ENCODE data around the gene TEX14. TPM values are rescaled to one million over a fixed set of nuclear protein-coding genes. Genes with fewer than 3 reads are reported as not detected.
"Not testable (repeated sequence)": the region's sequence is repeated elsewhere in the genome, so short reads cannot be mapped to it uniquely, and the experiment has no call there.

The TEX14 gene
- total RNA-seq, 1 experiment from 2014 or later, result not detected

GRCh38 chr17:58564971-58565370 is 126.9 kb downstream of the TEX14 start:
- DNase-seq (ENCODE audit: low read depth), result no peak

- DNase-seq (ENCODE audit: low read depth), result no peak
Measured at GRCh38 chr17:58564243-58564642, 127.6 kb downstream of the TEX14 start.

GRCh38 chr17:58560511-58560910 is 131.3 kb downstream of the TEX14 start:
- peak; percentile 12 for DNase-seq (ENCODE audit: low read depth)

- DNase-seq (ENCODE audit: low read depth), result no peak
Measured at GRCh38 chr17:58557981-58558380, 133.9 kb downstream of the TEX14 start.

GRCh38 chr17:58556833-58557250 is 135.0 kb downstream of the TEX14 start:
- no peak for DNase-seq (ENCODE audit: low read depth)

GRCh38 chr17:58555109-58555508 is 136.7 kb downstream of the TEX14 start:
- DNase-seq (ENCODE audit: low read depth), result not testable (repeated sequence)

GRCh38 chr17:58541249-58541648 is 150.6 kb downstream of the TEX14 start:
- no peak for DNase-seq (ENCODE audit: low read depth)

GRCh38 chr17:58539698-58540097 is 152.1 kb downstream of the TEX14 start:
- DNase-seq (ENCODE audit: low read depth), result no peak

- DNase-seq (ENCODE audit: low read depth), result no peak
Measured at GRCh38 chr17:58538811-58539409, 152.9 kb downstream of the TEX14 start.

- DNase-seq (ENCODE audit: low read depth), result no peak
Measured at GRCh38 chr17:58537266-58537665, 154.6 kb downstream of the TEX14 start.

- DNase-seq (ENCODE audit: low read depth), result peak; percentile 30
Measured at GRCh38 chr17:58536542-58536941, 155.3 kb downstream of the TEX14 start.

- peak; percentile 65 for DNase-seq (ENCODE audit: low read depth)
Measured at GRCh38 chr17:58535431-58535830, 156.4 kb downstream of the TEX14 start.

GRCh38 chr17:58534901-58535421 is 156.9 kb downstream of the TEX14 start:
- peak; percentile 87 for DNase-seq (ENCODE audit: low read depth)

- DNase-seq (ENCODE audit: low read depth), result no peak
Measured at GRCh38 chr17:58534331-58534730, 157.5 kb downstream of the TEX14 start.

GRCh38 chr17:58533616-58534188 is 158.1 kb downstream of the TEX14 start:
- DNase-seq (ENCODE audit: low read depth), result no peak

- no peak for DNase-seq (ENCODE audit: low read depth)
Measured at GRCh38 chr17:58532555-58532951, 159.3 kb downstream of the TEX14 start.

- no peak for DNase-seq (ENCODE audit: low read depth)
Measured at GRCh38 chr17:58531661-58532554, 159.9 kb downstream of the TEX14 start.

GRCh38 chr17:58531122-58531521 is 160.7 kb downstream of the TEX14 start:
- no peak for DNase-seq (ENCODE audit: low read depth)

- DNase-seq (ENCODE audit: low read depth), result no peak
Measured at GRCh38 chr17:58530655-58531054, 161.2 kb downstream of the TEX14 start.

GRCh38 chr17:58529275-58529674 is 162.6 kb downstream of the TEX14 start:
- no peak for DNase-seq (ENCODE audit: low read depth)

GRCh38 chr17:58528443-58528842 is 163.4 kb downstream of the TEX14 start:
- DNase-seq (ENCODE audit: low read depth), result no peak

GRCh38 chr17:58527949-58528348 is 163.9 kb downstream of the TEX14 start:
- no peak for DNase-seq (ENCODE audit: low read depth)
